Measurements from ENCODE around the gene SEPTIN7. TPM values are rescaled to one million over a fixed set of nuclear protein-coding genes. Genes with fewer than 3 reads are reported as not detected.
"Not testable (repeated sequence)": the region's sequence is repeated elsewhere in the genome, so short reads cannot be mapped to it uniquely, and the experiment has no call there.

The SEPTIN7 gene
- total and polyA plus RNA-seq, 7 donors: 106 to 142 (median 126) TPM

DNA sequence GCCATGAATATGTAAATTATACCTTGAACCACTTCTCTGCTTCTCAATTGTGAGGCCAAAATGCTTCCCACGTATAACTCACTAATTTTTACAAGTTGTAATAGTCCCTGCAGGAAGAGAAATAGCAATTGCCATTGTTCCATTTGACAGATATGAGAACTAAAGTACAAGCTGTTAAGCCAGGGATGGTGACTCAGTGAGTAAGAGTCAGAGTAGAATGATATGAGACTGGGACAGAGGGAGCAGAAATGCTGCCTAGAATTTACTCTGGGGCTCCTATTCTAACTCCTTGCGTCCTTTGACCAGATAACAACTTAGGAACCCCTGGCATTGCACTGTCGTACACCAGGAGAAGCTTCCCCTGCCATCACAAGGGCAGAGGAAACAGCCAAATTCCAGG lies 45.1 kb upstream of the SEPTIN7 start:
- Histone ChIP-seq H3K4me3 (no peak overlapping the region), H3K9me3 (no peaks in the 10 kb centered on the region), H3K4me1 (peaks cover 44% of the 10 kb centered on the region), H3K36me3 (ENCODE audit: insufficient read depth in 1 of 2, low read depth in 1 of 2) (no peaks in the 10 kb centered on the region), H3K27ac (peak overlapping the region; percentile 80), H3K27me3 (ENCODE audit: insufficient read depth in 3 of 3, low read length in 2 of 3) (no peaks in the 10 kb centered on the region)
- 73 to 95% (median 78%) methylated on average over 3 of the region's 3 CpGs for WGBS, 3 donors
- ATAC-seq: peak in 2 of 4 donors; percentile 24 to 52
- no peak for DNase-seq
- intact Hi-C loops (cut with DNase I): loop anchor here in 1 of 2 donors (2.0 kb wide), 1 partner anchor 45 kb away; the partner anchor contains the start of gene SEPTIN7
- TF ChIP-seq, protein P1, sequence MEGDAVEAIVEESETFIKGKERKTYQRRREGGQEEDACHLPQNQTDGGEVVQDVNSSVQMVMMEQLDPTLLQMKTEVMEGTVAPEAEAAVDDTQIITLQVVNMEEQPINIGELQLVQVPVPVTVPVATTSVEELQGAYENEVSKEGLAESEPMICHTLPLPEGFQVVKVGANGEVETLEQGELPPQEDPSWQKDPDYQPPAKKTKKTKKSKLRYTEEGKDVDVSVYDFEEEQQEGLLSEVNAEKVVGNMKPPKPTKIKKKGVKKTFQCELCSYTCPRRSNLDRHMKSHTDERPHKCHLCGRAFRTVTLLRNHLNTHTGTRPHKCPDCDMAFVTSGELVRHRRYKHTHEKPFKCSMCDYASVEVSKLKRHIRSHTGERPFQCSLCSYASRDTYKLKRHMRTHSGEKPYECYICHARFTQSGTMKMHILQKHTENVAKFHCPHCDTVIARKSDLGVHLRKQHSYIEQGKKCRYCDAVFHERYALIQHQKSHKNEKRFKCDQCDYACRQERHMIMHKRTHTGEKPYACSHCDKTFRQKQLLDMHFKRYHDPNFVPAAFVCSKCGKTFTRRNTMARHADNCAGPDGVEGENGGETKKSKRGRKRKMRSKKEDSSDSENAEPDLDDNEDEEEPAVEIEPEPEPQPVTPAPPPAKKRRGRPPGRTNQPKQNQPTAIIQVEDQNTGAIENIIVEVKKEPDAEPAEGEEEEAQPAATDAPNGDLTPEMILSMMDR (IDR thresholded peaks at IDR 0.05): no peak

- H3K27ac ChIP-seq; ATAC-seq; H3K36me3 ChIP-seq (ENCODE audit: insufficient read depth in 1 of 2, low read depth in 1 of 2); H3K4me3 ChIP-seq; H3K9me3 ChIP-seq; H3K27me3 ChIP-seq (ENCODE audit: insufficient read depth in 3 of 3, low read length in 2 of 3); DNase-seq; intact Hi-C loops (cut with DNase I): not testable (repeated sequence)
- 70 to 98% (median 84%) methylated on average over 2 of the region's 2 CpGs for WGBS, 3 donors
- H3K4me1 ChIP-seq: peaks cover 44% of the 10 kb centered on the region
These were observed 44.4 kb upstream of the SEPTIN7 start for GRCh38 chr7:35756453-35756852.

- Histone ChIP-seq H3K27ac (no peak overlapping the region), H3K4me3 (no peak overlapping the region), H3K27me3 (ENCODE audit: insufficient read depth in 3 of 3, low read length in 2 of 3) (no peaks in the 10 kb centered on the region), H3K4me1 (peaks cover 44% of the 10 kb centered on the region), H3K9me3 (no peaks in the 10 kb centered on the region), H3K36me3 (ENCODE audit: insufficient read depth in 1 of 2, low read depth in 1 of 2) (no peaks in the 10 kb centered on the region)
- ATAC-seq (peak in 1 of 4 donors; percentile 41), DNase-seq (no peak)
- TF ChIP-seq, protein P1 (IDR thresholded peaks at IDR 0.05): no peak
- WGBS, 3 donors: 20 to 49% (median 36%) methylated on average over 3 of the region's 3 CpGs
- intact Hi-C loops (cut with DNase I): no loop called here
These were observed 43.3 kb upstream of the SEPTIN7 start for GRCh38 chr7:35757574-35757973.

GRCh38 chr7:35758421-35758820 lies 42.4 kb upstream of the SEPTIN7 start:
- no peaks in the 10 kb centered on the region for H3K27me3 ChIP-seq (ENCODE audit: insufficient read depth in 3 of 3, low read length in 2 of 3)
- no peak overlapping the region for H3K4me3 ChIP-seq
- TF ChIP-seq, protein P1 (IDR thresholded peaks at IDR 0.05): no peak
- H3K4me1 ChIP-seq: peaks cover 36% of the 10 kb centered on the region
- ATAC-seq (no peak), DNase-seq (no peak)
- H3K9me3 ChIP-seq: no peaks in the 10 kb centered on the region
- intact Hi-C loops (cut with DNase I): no loop called here
- WGBS, 3 donors: 37 to 67% (median 41%) methylated on average over 2 of the region's 2 CpGs
- no peaks in the 10 kb centered on the region for H3K36me3 ChIP-seq (ENCODE audit: insufficient read depth in 1 of 2, low read depth in 1 of 2)
- H3K27ac ChIP-seq: no peak overlapping the region

DNA sequence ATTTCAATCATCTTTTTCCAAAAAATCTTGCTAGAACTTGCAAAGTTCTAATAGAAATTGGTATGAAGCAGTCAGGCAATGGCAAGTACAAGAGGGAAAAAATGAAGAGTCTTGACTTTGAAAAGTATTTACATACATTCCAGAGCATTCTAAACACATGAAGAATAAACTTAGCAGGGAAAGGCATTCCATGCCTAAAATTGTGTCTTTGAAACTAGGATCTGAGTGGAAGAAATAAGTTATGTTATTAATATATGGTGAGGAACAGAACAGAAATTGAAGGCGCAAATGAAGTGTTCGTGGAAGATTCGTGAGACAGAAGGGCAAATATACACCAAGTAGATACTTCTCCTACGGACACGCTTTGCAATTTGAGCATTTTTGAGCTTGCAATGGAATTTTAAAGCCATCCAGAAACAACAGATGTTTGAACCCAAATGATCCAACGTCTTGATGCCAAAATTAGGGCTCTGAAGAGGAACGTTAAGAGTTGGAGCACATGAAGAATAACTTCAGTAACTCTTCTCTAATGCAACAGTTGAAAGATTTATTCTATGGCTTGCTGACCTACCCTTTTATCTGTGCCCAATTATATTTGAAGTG lies 40.6 kb upstream of the SEPTIN7 start:
- WGBS, 3 donors: 35 to 48% (median 35%) methylated on average over 7 of the region's 7 CpGs
- H3K27me3 ChIP-seq (ENCODE audit: insufficient read depth in 3 of 3, low read length in 2 of 3): no peaks in the 10 kb centered on the region
- H3K36me3 ChIP-seq (ENCODE audit: insufficient read depth in 1 of 2, low read depth in 1 of 2): no peaks in the 10 kb centered on the region
- TF ChIP-seq, protein P1 (IDR thresholded peaks at IDR 0.05): no peak
- H3K4me3 ChIP-seq: no peak overlapping the region
- H3K4me1 ChIP-seq: peaks cover 21% of the 10 kb centered on the region
- H3K27ac ChIP-seq: no peak overlapping the region
- DNase-seq: no peak
- no peaks in the 10 kb centered on the region for H3K9me3 ChIP-seq
- intact Hi-C loops (cut with DNase I): no loop called here
- ATAC-seq: no peak
